GM19351 (cell line): ENCODE data around the gene TMEM168.
"Not testable (repeated sequence)": the region's sequence is repeated elsewhere in the genome, so short reads cannot be mapped to it uniquely, and the experiment has no call there.

Source experiments
- ATAC-seq: cut with Tn5 transposase; IDR thresholded peaks from one replicate; pipeline ENCODE4 v1.9.1; 2021; ENCODE audit warnings: mild to moderate bottlenecking, moderate library complexity; ENCODE audit not compliant: unreplicated experiment

TMEM168 gene

GRCh38 chr7:112782498-112782897, 7.7 kb downstream of the TMEM168 start:
- peak; percentile 97 for ATAC-seq

- no peak for ATAC-seq
These were observed 8.6 kb downstream of the TMEM168 start for GRCh38 chr7:112781558-112781957.

GRCh38 chr7:112781110-112781509, 9.1 kb downstream of the TMEM168 start:
- no peak for ATAC-seq

GRCh38 chr7:112779667-112780066, 10.5 kb downstream of the TMEM168 start:
- ATAC-seq: no peak

- no peak for ATAC-seq
These were observed 12.8 kb downstream of the TMEM168 start for GRCh38 chr7:112777406-112777805.

- ATAC-seq: no peak
These were observed 19.0 kb downstream of the TMEM168 start for GRCh38 chr7:112771166-112771565.

GRCh38 chr7:112770051-112770450, 20.1 kb downstream of the TMEM168 start:
- ATAC-seq: no peak

- ATAC-seq: no peak
These were observed 25.1 kb downstream of the TMEM168 start for GRCh38 chr7:112765105-112765504.

- ATAC-seq: no peak
These were observed 26.2 kb downstream of the TMEM168 start for GRCh38 chr7:112763996-112764395.

GRCh38 chr7:112763298-112763697, 26.9 kb downstream of the TMEM168 start:
- ATAC-seq: no peak

- no peak for ATAC-seq
These were observed 30.3 kb downstream of the TMEM168 start for GRCh38 chr7:112759905-112760304.

- ATAC-seq: peak; percentile 36
These were observed 32.9 kb downstream of the TMEM168 start for GRCh38 chr7:112757337-112757736.

- ATAC-seq: no peak
These were observed 36.9 kb downstream of the TMEM168 start for GRCh38 chr7:112753298-112753697.

GRCh38 chr7:112752576-112752975, 37.6 kb downstream of the TMEM168 start:
- ATAC-seq: no peak

GRCh38 chr7:112749775-112750174, 40.4 kb downstream of the TMEM168 start:
- no peak for ATAC-seq

GRCh38 chr7:112748381-112748780, 41.8 kb downstream of the TMEM168 start:
- no peak for ATAC-seq

- ATAC-seq: no peak
These were observed 44.6 kb downstream of the TMEM168 start for GRCh38 chr7:112745635-112746034.

- no peak for ATAC-seq
These were observed 45.4 kb downstream of the TMEM168 start for GRCh38 chr7:112744818-112745217.

GRCh38 chr7:112743811-112744210, 46.4 kb downstream of the TMEM168 start:
- ATAC-seq: no peak

GRCh38 chr7:112740667-112741066, 49.5 kb downstream of the TMEM168 start:
- no peak for ATAC-seq

GRCh38 chr7:112739436-112740180, 50.6 kb downstream of the TMEM168 start:
- ATAC-seq: no peak

GRCh38 chr7:112735261-112735660, 54.9 kb downstream of the TMEM168 start:
- no peak for ATAC-seq

GRCh38 chr7:112731324-112731723, 58.9 kb downstream of the TMEM168 start:
- not testable (repeated sequence) for ATAC-seq
